ENCODE results near the gene EIF6.
"Not testable (repeated sequence)": the region's sequence is repeated elsewhere in the genome, so short reads cannot be mapped to it uniquely, and the experiment has no call there.

EIF6 gene

GRCh38 chr20:35262731-35263531 lies 21.6 kb downstream of the EIF6 start:
- not testable (repeated sequence) for DNase-seq (ENCODE audit: low read depth in 2 of 3, low spot score in 1 of 3)

- not testable (repeated sequence) for DNase-seq (ENCODE audit: low read depth in 2 of 3, low spot score in 1 of 3)
Measured at GRCh38 chr20:35262321-35262720, 22.3 kb downstream of the EIF6 start.

- DNase-seq (ENCODE audit: low read depth in 2 of 3, low spot score in 1 of 3), result no peak
Measured at GRCh38 chr20:35260426-35260825, 24.1 kb downstream of the EIF6 start.

GRCh38 chr20:35257175-35257909 lies 27.2 kb downstream of the EIF6 start:
- DNase-seq (ENCODE audit: low read depth in 2 of 3, low spot score in 1 of 3), result no peak

GRCh38 chr20:35254448-35254999 lies 30.0 kb downstream of the EIF6 start:
- no peak for DNase-seq (ENCODE audit: low read depth in 2 of 3, low spot score in 1 of 3)

- DNase-seq (ENCODE audit: low read depth in 2 of 3, low spot score in 1 of 3), result no peak
Measured at GRCh38 chr20:35253010-35253409, 31.6 kb downstream of the EIF6 start.

- DNase-seq (ENCODE audit: low read depth in 2 of 3, low spot score in 1 of 3), result not testable (repeated sequence)
Measured at GRCh38 chr20:35252598-35252997, 32.0 kb downstream of the EIF6 start.

GRCh38 chr20:35252037-35252461 lies 32.5 kb downstream of the EIF6 start:
- no peak for DNase-seq (ENCODE audit: low read depth in 2 of 3, low spot score in 1 of 3)

- no peak for DNase-seq (ENCODE audit: low read depth in 2 of 3, low spot score in 1 of 3)
Measured at GRCh38 chr20:35251613-35251940, 33.0 kb downstream of the EIF6 start.

GRCh38 chr20:35248641-35249475 lies 35.7 kb downstream of the EIF6 start:
- no peak for DNase-seq (ENCODE audit: low read depth in 2 of 3, low spot score in 1 of 3)

GRCh38 chr20:35246723-35247122 lies 37.8 kb downstream of the EIF6 start:
- no peak for DNase-seq (ENCODE audit: low read depth in 2 of 3, low spot score in 1 of 3)

GRCh38 chr20:35243986-35244385 lies 40.6 kb downstream of the EIF6 start:
- DNase-seq (ENCODE audit: low read depth in 2 of 3, low spot score in 1 of 3), result no peak

GRCh38 chr20:35243317-35243716 lies 41.3 kb downstream of the EIF6 start:
- DNase-seq (ENCODE audit: low read depth in 2 of 3, low spot score in 1 of 3), result no peak

- no peak for DNase-seq (ENCODE audit: low read depth in 2 of 3, low spot score in 1 of 3)
Measured at GRCh38 chr20:35240811-35241293, 43.7 kb downstream of the EIF6 start.

GRCh38 chr20:35240083-35240810 lies 44.3 kb downstream of the EIF6 start:
- DNase-seq (ENCODE audit: low read depth in 2 of 3, low spot score in 1 of 3), result no peak

GRCh38 chr20:35238735-35239134 lies 45.8 kb downstream of the EIF6 start:
- no peak for DNase-seq (ENCODE audit: low read depth in 2 of 3, low spot score in 1 of 3)

- no peak for DNase-seq (ENCODE audit: low read depth in 2 of 3, low spot score in 1 of 3)
Measured at GRCh38 chr20:35238170-35238569, 46.4 kb downstream of the EIF6 start.

- DNase-seq (ENCODE audit: low read depth in 2 of 3, low spot score in 1 of 3), result no peak
Measured at GRCh38 chr20:35237486-35237885, 47.1 kb downstream of the EIF6 start.

- no peak for DNase-seq (ENCODE audit: low read depth in 2 of 3, low spot score in 1 of 3)
Measured at GRCh38 chr20:35235881-35236280, 48.7 kb downstream of the EIF6 start.

- DNase-seq (ENCODE audit: low read depth in 2 of 3, low spot score in 1 of 3), result no peak
Measured at GRCh38 chr20:35232575-35232974, 52.0 kb downstream of the EIF6 start.

Data from stimulated activated CD4-positive, alpha-beta T cell treated with anti-CD3 and anti-CD28 coated beads, Interleukin-12 subunit alpha, Interleukin-12 subunit beta, amount 100 ng/mL, for 48 hours (primary cell).